Lower lobe of right lung (tissue), 2 donors: ENCODE measurements around the gene PEAK1. TPM values are rescaled to one million over a fixed set of nuclear protein-coding genes. Genes with fewer than 3 reads are reported as not detected.

ENCODE experiments used
- ATAC-seq, 2 donors: fragments of 200-7000 bp; cut with Tn5 transposase; one replicate each; pipeline ENCODE4 v1.9.1; 2020 to 2022; ENCODE audit warnings: mild to moderate bottlenecking in 2 of 2, moderate library complexity in 2 of 2
- DNase-seq: peaks from one replicate; pipeline ENCODE4 v3.0.0-alpha.2; 2020
- H3K27ac ChIP-seq: fragments of 200-600 bp; one replicate; pipeline ENCODE4 v1.8.0; 2022
- H3K27me3 ChIP-seq: fragments of 200-600 bp; one replicate; pipeline ENCODE4 v1.8.0; 2022; ENCODE audit warnings: low read depth
- H3K36me3 ChIP-seq: fragments of 200-600 bp; one replicate; pipeline ENCODE4 v1.8.0; 2022; ENCODE audit warnings: mild to moderate bottlenecking
- H3K4me1 ChIP-seq: fragments of 200-600 bp; one replicate; pipeline ENCODE4 v1.8.0; 2022
- H3K4me3 ChIP-seq: fragments of 200-600 bp; one replicate; pipeline ENCODE4 v1.8.0; 2022; ENCODE audit warnings: mild to moderate bottlenecking
- H3K9me3 ChIP-seq: fragments of 200-600 bp; one replicate; pipeline ENCODE4 v1.8.0; 2022
- intact Hi-C: fragments of 100-400 bp; cut with DNase I; formaldehyde crosslinking; loops from one replicate; pipeline ENCODE4 v1.11.0; 2022
- total RNA-seq: library from RNA; stranded (reverse); fragmentation: NEBNext Ultra II Directional; extraction: Animal tissue kit (Norgen Biotek cat#: 25700); gene quantifications from one replicate; pipeline ENCODE4 v1.2.1, GENCODE V29; 2021
- TF ChIP-seq, protein P1 (sequence below): fragments of 200-600 bp; IDR thresholded peaks from one replicate; pipeline ENCODE4 v1.8.0; 2022; ENCODE audit warnings: antibody characterized with exemption, mild to moderate bottlenecking
- donor health status: DM: no; HTN: yes; CAD: no; lungs with severe emphysema.

The PEAK1 gene
- total RNA-seq, 1 donor from 2014 or later, result 112 TPM

DNA sequence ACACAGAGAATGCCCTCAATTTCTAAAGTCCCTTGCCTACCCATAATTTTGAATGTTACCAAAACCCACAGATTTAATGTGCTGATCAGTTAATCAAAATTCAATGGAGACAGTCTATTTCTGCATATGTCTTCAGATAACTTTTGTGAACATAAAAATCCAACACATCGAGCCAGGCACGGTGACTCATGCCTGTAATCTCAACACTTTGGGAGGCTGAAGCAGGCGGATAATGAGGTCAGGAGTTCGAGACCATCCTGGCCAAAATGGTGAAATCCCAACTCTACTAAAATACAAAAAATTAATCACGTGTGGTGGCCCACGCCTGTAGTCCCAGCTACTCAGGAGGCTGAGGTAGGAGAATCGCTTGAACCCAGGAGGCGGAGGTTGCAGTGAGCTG is 49.3 kb downstream of the PEAK1 start:
- Histone ChIP-seq H3K4me1 (no peaks in the 10 kb centered on the region), H3K27me3 (no peaks in the 10 kb centered on the region), H3K4me3 (no peak overlapping the region), H3K27ac (no peak overlapping the region), H3K9me3 (no peaks in the 10 kb centered on the region), H3K36me3 (no peaks in the 10 kb centered on the region)
- TF ChIP-seq, protein P1, sequence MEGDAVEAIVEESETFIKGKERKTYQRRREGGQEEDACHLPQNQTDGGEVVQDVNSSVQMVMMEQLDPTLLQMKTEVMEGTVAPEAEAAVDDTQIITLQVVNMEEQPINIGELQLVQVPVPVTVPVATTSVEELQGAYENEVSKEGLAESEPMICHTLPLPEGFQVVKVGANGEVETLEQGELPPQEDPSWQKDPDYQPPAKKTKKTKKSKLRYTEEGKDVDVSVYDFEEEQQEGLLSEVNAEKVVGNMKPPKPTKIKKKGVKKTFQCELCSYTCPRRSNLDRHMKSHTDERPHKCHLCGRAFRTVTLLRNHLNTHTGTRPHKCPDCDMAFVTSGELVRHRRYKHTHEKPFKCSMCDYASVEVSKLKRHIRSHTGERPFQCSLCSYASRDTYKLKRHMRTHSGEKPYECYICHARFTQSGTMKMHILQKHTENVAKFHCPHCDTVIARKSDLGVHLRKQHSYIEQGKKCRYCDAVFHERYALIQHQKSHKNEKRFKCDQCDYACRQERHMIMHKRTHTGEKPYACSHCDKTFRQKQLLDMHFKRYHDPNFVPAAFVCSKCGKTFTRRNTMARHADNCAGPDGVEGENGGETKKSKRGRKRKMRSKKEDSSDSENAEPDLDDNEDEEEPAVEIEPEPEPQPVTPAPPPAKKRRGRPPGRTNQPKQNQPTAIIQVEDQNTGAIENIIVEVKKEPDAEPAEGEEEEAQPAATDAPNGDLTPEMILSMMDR, result no peak
- DNase-seq (no peak), ATAC-seq (no peak)
- intact Hi-C loops, result no loop called here

- intact Hi-C loops, result no loop called here
- no peaks in the 10 kb centered on the region for H3K36me3 ChIP-seq
- ATAC-seq (no peak), DNase-seq (no peak)
- no peak overlapping the region for H3K4me3 ChIP-seq
- no peaks in the 10 kb centered on the region for H3K4me1 ChIP-seq
- TF ChIP-seq, protein P1, result no peak
- no peaks in the 10 kb centered on the region for H3K27me3 ChIP-seq
- H3K9me3 ChIP-seq, result no peaks in the 10 kb centered on the region
- no peak overlapping the region for H3K27ac ChIP-seq
Measured at GRCh38 chr15:77369168-77369567, 50.7 kb downstream of the PEAK1 start.

GRCh38 chr15:77367631-77368030 is 52.3 kb downstream of the PEAK1 start:
- DNase-seq, result no peak
- TF ChIP-seq, protein P1, result no peak
- Histone ChIP-seq H3K36me3 (no peaks in the 10 kb centered on the region), H3K27me3 (no peaks in the 10 kb centered on the region), H3K4me1 (no peaks in the 10 kb centered on the region), H3K9me3 (no peaks in the 10 kb centered on the region), H3K27ac (no peak overlapping the region), H3K4me3 (no peak overlapping the region)
- ATAC-seq, result no peak
- intact Hi-C loops, result no loop called here

DNA sequence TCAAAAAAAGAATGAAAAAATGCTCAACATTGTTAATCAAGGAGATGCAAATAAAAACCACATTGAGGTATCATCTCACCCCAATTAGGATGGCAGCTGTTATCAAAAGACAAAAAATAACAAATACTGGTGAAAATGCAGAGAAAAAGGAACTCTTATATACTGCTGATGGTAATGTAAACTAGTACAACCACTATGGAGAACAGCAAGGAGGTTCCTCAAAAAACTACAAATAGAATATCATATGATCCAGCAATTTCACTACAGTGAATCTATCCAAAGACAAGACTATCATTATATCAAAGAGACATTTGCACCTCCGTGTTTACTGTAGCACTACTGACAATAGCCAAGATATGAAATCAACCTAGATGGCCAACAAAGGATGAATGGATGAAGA is 58.4 kb downstream of the PEAK1 start:
- Histone ChIP-seq H3K27me3 (no peaks in the 10 kb centered on the region), H3K9me3 (no peaks in the 10 kb centered on the region)

GRCh38 chr15:77358545-77359240 is 61.2 kb downstream of the PEAK1 start:
- no peak for DNase-seq
- Histone ChIP-seq H3K36me3 (no peaks in the 10 kb centered on the region), H3K27ac (no peak overlapping the region), H3K4me1 (peaks cover 8% of the 10 kb centered on the region), H3K27me3 (no peaks in the 10 kb centered on the region), H3K4me3 (no peak overlapping the region), H3K9me3 (no peaks in the 10 kb centered on the region)
- intact Hi-C loops, result no loop called here
- TF ChIP-seq, protein P1, result no peak
- ATAC-seq, result no peak

More for the DNA sequence above, 58.4 kb downstream of the PEAK1 start:
- intact Hi-C loops, result no loop called here
- Histone ChIP-seq H3K36me3 (no peaks in the 10 kb centered on the region), H3K4me3 (no peak overlapping the region), H3K27ac (no peak overlapping the region), H3K4me1 (no peaks in the 10 kb centered on the region)
- no peak for DNase-seq
- ATAC-seq, result no peak
- TF ChIP-seq, protein P1, result no peak
